C1 segment of cervical spinal cord (tissue), 14 donors: ENCODE measurements around the gene CUEDC1.
"Not testable (repeated sequence)": the region's sequence is repeated elsewhere in the genome, so short reads cannot be mapped to it uniquely, and the experiment has no call there.

Experiments used
- DNase-seq, 14 donors: peaks; one replicate each; lab custom pipeline; 2025; lab: John Stamatoyannopoulos, UW

CUEDC1 gene

DNA sequence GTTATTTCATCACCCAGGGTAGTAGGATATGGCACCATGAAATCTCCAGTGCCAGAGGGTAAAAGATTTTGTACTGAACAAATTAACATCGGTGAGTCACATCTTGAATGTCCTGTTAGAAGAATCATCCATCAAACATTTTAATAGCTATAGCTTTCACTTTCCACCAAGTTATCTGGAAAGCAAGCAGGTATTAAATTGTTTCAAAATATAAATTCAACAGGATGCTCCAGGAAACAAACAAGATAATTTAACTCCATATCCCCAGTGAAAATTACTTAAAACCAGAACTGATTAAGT is 30.4 kb upstream of the CUEDC1 start:
- no peak for DNase-seq

DNA sequence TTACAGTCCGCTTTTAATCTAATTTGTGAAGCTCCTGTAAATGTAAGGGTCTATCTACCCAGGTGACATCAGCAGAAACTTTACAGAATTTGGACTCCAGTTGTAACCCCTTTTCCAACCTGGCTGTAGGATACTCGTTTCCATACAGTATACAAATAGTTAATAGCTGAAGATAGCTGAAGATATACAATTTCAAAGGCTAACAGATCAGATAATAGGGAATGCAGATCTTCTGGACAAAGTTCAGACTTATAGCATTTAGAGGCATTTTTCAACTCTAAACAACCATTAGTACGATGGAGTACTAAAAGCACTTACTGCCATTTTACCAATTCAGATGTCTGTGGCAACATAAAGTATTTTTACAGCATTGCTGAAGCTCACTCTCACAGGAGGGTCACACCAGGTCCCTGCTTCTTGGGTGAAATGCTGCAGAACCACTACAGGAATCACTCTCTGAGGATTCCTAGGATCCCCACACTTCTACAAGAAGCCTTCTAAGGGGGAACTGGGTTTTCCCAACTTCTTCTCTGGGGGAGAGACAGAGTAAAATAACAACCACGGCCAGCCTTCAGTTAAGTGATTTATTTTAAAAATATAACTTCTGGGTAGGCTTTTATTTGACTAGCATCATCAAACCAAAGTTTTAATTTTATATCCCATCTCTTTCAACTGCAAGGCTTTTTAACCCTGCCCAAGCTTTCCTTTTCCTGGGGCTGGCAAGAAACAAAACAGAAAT is 29.9 kb upstream of the CUEDC1 start:
- DNase-seq: no peak

DNA sequence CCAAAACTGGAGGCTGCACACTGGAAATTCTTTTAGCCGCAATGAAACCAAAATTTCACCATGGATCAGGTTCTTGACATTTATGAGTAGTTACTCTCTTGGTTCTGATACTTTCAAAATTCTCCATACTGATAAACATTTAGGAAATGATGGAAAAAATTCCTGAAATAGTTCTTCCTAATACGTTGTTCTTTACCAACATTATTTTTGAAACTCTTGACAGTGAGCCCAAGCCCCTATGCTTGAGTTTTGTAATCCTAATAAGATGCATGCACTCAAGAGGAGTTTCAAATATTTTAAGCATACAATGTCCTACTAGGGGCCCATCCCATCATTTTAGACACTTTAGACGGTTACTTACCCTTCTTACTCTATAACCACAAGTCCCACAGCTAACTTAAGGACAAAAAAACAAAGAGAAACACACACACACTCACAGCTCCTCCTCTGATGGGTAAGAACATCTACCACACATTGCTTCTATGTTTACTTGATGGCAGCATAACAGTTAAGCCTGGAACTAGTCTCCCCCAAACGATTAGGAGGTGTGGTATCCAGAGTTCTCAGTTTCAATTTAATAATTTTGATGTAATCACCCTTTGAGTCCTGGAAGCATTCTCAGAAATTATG is 29.2 kb upstream of the CUEDC1 start:
- no peak for DNase-seq

DNA sequence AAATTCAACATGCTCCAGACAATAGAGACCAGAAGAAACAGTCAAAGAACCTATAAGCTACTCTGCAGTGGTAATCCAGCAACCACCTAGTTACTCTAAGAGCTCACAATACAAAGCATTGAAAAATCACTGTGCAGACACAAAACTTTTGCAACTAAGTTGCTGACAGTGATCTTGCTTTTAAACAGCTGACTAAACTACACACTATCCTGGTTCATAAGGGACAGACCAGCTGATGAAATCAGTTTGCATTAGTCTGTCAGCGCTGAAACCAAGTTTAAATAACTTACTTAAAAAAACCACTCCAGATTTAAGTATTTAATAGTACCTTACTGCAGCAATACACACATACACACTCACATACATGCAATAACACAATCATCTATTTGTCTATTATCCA is 28.2 kb upstream of the CUEDC1 start:
- no peak for DNase-seq

DNA sequence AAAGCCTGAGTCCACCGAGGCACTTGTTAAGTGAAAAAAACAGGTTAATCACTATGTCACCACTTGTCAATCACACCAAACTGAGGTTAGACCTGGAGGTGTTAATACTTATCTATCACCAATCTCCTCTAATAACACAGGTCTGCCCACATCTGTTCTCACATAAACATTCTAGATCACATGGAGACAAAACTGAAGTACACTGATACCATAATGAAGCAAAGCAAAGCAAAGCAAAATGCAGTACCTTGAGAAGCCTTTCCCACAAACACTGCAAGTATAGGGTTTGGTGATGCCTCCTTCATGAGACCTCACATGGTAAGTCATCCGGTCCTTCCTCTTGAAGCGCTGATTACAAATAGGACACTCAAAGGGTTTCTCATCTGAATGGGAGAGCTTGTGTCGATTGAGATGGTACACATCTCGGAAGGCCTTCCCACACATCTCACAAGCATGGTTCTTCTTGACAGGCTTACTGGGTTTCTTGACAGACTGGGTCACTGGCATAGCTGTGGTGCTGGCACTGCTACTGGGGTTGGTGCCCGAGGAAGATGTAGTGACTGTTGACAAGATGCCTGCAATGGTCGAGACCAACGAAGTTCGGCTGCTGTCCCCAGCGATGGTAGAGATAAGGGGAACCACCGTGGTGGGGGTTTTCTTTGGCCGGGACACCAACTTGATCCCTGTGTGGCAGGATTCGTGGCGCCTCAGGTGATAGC is 27.4 kb upstream of the CUEDC1 start:
- no peak for DNase-seq

DNA sequence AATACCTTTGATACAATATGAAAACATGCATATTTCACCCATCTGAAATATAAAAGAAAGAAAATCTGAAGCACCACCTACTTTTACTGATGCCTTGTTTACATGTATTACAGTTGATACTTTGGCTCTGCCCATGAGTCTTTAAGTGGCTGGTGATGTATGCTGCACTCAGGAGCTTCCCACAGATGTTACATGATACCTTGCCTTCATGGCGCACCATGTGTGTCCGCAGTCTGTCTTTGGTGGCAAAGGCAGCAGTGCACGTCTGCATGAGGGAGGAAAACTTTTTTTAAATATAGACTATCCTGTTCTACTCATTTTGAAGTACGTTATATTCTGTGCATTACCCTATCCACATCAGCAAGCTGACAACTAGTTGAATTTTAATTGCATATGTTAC is 25.3 kb upstream of the CUEDC1 start:
- DNase-seq: no peak

DNA sequence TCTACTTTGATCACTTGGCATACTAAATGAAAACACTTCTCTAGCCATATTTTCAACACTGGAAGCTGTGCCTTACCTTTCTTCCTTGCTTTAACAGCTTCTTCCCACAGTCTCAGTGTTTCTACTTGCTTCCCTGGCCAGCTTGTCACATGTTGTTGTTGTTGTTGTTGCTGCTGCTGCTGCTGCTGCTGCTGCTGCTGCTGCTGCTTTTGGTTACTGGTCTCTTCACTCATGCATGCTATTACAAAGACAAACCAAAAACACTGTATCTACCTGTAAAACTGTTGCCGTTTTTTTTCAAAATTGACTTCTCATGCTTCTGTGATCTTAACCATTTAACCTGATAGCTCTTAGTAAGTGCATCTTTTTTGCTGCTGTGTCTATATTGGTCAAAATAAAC is 23.9 kb upstream of the CUEDC1 start:
- no peak for DNase-seq

DNA sequence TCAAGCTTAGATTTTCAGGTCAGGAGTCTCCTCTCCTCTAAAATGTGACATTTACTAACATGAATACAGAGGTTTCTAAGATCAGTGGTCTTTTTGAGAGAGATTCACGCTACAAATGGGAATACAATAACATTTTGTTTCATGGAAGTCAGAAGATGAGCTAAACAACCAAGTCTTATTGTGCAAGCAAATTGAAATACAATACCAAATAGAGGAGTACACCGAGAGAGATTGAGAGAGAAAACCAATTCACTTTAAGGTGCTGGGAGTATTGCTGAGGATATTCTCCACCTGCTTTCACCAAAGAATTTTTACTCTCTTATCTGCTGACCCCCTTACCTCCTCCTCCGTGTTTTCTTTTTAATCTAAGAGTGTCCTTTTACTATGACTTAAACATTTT is 21.4 kb upstream of the CUEDC1 start:
- DNase-seq: no peak

DNA sequence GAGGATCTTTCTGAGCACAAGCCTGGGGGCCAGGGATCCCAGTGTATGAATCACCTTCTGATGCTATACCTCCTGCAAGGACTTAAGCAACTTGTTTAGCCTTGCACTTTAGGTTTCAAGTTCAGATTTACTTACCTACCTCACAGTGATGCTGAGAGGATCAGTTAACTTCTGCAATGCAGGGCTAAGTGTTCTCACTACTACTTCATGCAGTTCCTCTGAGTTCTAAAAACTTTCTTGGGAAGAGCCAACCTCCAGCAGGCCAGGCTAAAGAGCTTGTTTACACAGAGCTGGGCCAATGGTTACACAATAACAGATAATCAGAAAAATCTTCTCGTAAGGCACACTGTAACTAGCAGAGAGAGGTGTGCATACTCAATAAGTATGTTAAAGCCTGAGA is 19.8 kb upstream of the CUEDC1 start:
- no peak for DNase-seq

DNA sequence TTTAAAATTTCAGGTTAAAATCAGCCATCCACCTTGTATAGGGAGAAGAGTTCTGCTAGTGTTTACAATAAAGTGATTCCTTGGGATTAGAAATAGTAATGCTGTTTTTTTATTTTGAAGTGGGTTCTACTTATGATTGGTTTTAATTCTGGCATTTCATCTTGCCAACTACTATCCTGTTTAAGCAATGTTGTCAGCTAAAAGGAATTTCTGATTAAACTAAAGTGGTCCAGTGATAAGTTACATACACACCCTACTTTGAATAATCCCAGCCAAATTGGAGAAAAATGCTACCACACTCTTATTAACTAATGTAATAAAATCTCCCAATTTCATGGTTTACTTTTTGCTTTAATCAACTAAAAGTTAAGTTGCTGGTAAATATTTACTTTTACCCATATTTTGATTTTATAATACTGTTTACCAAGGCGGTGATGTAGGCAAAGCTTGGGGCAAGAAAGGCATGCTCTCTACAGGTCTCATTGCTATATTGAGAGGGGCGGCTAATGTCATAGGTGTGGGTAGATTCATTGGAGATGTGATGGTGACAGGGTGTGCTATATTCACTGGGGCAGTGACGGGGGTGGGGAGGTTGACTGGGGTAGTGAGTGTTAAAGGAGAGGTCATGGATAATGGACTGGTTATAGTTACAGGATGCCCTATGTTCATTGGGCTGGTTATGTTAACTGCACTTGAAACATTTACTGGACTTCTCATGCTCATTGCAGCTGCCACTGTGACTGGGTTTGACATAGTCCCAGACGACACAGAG is 19.0 kb upstream of the CUEDC1 start:
- not testable (repeated sequence) for DNase-seq

DNA sequence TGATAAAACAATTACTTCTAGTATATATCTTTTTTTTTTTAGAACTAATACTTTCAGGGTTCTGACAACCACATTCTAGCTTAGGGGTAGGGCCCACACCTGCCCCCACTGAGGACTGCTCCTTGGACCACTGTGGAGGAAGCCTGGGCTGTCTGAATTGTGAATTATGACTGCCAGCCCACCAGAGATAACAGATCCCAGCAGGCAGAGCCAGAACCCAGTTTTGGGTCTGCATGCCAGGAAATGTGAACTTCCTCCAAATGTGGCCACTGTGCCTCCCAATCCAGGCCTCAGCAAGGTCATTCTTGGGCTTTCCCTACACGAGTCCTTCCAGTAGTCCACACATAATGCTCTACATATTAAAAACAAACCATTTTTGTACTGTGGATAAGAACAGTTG is 16.9 kb upstream of the CUEDC1 start:
- no peak for DNase-seq

DNA sequence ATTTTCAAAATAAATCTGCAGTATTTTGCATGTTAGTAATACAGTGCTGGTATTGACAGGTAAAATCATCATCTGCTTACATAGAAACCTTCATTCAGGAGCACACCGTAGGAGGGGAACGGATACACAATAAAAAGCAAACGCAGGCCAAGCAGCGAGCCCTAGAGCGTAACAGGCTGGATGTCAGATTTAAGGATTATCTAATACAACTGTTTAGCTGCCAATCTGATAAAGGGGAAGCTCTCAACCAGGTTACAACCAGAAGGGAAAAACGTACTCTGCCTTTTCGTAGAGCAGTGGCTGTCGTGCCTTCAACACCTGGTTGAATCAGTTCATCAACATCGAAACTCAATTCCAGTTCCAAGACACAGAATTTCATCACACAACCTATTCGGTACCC is 16.4 kb upstream of the CUEDC1 start:
- no peak for DNase-seq

DNA sequence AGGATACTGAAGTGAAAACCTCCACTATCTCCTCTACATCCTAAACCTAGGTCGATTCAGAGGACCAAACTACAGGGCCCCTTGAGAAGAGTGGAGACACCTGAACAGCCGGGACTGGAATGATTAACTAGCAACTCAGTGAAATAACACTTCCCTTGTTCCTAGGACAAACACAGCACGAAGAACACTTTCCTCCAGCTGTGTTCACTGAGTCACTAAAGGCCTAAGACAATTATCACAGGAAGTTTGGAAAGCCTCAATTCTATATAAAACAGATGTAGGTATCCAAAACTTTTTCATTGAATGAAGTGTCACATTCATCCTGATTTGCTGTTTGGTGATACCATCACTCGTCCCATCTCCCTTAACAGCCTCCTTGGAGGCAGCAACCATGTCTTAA is 15.5 kb upstream of the CUEDC1 start:
- no peak for DNase-seq

DNA sequence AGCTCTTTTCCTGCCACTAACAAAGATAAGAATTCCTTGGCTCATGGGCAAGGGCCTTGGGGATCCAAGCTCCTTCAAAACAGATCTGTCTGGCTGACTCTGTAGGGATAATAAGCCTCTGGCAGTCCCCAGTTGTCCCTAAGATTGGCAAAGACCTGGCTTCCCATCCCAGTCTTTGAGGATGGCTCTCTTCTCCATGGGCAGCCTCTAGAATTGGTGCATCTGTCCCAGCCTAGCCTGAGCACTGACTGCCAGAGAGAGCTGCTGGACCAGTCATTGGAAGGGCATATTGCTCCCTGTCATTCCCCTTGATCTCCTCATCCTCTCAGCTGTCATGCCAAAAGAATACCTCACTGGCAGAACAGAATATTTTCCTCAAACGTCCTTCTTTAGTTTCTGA is 13.2 kb upstream of the CUEDC1 start:
- no peak for DNase-seq

DNA sequence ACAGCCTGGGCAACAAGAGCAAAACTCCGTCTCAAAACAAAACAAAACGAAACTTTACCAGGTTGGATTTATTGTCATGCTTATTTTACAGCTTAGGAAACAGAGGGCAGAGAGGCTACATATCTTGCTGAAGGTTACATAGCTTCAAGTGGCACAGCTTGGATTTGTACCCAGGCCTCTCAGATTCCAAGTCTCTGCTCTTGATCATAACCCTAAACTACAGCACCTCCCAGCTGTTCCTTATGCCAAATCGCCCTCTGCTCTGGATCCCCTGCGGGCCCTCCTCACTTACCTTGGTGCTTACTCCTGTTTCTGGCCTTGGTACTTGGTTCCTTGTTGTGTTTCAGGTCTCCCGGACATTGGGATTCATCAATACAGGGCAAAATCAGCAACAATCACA is 11.7 kb upstream of the CUEDC1 start:
- DNase-seq: no peak

DNA sequence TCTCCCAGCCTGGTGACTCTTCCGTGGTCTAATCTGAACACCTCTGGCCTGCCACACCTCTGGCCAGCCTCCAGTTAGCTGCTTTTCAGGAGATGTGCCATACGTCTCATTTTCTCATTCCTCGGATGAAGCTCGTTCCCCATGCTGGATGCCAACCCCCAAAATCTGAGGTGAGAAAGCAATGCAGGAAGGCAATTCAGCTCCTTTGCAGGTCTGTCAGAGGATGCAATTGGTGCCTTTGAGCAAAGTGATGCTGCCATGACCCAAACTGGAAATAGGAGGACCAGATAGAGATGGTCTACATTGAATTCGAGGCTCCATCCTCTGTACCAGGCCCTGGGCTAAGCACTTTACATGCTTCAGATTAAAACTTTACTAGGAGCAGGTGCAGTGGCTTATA is 11.0 kb upstream of the CUEDC1 start:
- DNase-seq: no peak

DNA sequence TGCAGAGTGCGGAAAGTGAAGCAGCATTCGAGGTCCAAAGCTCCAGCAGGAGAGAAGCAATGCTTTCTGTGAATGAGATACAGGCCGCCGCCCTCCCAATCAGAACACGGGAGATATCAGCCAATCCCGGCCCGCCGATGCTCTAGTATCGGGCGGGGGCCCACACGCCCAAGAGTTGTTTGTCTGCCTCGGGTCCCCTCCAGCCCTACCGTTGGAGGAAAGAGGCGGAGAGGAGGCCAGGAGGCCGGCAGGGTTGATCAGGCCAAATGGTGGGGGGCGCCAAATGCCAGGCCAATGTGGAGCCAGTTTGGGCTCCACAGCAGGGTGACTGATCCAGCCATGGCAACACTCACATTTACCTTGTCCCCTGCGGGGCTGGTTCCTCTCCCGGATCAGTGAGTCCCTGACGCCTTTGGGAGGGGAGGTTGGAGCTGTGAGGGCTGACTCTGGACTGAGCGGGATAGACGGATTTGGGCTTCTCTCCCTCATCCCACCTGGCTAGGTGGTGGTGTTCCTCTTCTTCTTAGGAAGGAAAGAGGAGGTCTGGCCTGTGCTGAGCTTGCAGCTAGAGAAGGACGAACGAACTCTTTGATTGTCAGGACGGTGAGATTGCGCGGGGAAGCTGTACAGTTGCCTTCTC is 10.4 kb upstream of the CUEDC1 start:
- no peak for DNase-seq

DNA sequence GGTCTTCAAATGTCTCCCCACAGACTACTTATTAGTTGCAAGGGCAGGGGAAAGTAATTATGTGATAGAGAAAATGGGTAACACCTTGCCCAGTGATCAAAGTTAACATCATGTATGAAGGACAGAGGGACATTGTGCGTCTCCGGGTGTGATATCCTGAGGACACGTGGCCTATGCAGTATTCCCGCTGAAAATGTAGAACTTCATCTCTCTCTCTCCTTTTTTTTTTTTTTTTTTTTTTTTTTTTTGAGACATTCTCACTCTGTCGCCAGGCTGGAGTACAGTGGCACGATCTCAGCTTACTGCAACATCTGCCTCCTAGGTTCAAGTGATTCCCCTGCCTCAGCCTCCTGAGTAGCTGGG is 7.9 kb upstream of the CUEDC1 start:
- no peak for DNase-seq

DNA sequence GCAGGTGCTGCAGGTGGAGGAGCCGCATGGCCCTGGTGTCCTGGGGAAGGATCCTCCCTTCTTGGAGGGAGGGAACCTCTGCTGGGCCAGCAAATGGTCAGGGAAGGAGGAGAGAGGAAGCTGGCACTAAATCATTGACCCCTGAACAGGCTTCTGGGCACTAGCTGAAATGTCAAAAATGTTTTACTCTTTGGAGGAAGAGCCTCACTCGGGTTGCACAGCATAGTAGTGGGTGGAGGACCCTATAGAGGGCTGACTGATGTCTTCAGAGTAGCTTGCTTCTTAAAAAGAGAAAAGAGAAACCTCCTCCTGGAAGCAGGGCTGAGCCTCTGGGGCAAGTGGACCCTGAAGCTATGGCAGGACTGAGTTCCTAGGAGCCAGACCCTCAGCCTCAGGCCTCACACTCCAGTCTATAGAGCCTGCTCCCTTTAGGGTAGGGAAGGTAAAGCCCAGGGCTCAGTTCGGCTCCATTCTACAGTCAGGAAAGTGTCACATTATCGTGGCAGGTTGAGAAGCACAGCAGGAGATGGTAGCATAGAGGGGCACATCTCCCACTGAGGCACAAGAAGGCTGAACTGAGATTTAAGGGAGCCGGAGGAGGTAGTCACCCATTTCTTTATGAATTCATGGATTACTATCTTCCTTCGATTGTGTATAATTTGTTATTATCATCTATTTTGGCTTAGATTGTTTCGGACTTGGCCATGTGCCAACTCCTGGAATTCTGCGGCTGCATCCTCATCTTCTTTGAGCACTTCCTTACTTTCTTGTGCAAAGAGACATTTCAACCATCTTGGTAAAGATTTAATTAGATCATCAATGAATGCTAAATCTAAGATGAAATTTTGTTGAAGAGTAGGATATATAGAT is 7.3 kb upstream of the CUEDC1 start:
- DNase-seq: no peak

DNA sequence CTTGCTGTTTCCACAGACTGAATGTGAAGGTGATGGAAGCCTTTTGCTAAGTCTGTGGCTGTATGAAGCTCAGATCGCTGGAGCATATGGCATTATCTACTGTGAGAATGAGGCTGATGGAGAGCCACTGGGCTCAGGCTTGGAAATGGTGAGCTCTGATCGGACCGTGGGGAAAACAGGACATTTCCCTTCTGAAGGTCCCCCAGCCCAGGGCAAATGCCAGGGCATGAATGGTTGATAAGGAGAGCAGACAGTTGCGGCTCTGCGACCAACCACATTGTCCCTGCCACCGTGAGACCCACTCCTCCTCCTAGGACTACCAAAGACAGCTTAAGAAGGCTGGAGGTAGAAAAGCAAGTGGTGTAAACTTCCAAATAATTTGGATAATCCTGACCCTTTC is 4.7 kb upstream of the CUEDC1 start:
- DNase-seq: no peak

DNA sequence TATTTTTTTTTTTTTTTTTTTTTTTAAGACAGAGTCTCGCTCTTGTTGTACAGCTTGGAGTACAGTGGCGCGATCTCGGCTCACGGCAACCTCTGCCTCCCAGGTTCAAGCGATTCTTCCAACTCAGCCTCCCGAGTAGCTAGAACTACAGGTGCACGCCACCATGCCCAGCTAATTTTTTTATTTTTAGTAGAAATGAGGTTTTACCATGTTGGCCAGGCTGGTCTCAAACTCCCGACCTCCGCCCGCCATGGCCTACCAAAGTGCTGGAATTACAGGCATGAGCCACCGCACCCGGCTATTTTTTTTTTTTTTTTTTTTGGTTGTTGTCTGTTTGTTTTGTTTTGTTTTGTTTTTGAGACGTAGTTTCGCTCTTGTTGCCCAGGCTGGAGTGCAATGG is 3.2 kb upstream of the CUEDC1 start:
- not testable (repeated sequence) for DNase-seq
